ENCODE results near the gene ITLN2.
"Not testable (repeated sequence)": the region's sequence is repeated elsewhere in the genome, so short reads cannot be mapped to it uniquely, and the experiment has no call there.

Gene ITLN2

DNA sequence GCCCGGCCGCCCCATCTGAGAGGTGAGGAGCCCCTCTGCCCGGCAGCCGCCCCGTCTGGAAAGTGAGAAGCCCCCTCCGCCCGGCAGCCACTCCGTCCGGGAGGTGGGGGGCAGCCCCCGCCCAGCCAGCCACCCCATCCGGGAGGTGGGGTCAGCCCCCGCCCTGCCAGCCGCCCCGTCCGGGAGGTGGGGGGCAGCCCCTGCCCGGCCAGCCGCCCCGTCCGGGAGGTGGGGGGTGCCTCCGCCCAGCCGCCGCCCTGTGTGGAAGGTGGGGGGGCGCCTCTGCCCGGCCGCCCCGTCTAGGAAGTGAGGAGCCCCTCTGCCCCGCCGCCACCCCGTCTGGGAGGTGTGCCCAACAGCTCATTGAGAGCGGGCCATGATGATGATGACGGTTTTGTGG lies 21.3 kb downstream of the ITLN2 start:
- not testable (repeated sequence) for H3K4me2 ChIP-seq (ENCODE audit: low read length, poor library complexity, severe bottlenecking); H4K91ac ChIP-seq (ENCODE audit: low read length); H3K9me3 ChIP-seq (ENCODE audit: control insufficient read depth, low read length); H3K27me3 ChIP-seq (ENCODE audit: control insufficient read depth in 1 of 2, insufficient read depth in 1 of 2, low read length in 2 of 2); H3K79me1 ChIP-seq (replicated peaks; ENCODE audit: low read length, poor library complexity, severe bottlenecking); H3K27ac ChIP-seq (ENCODE audit: low read length, poor library complexity, severe bottlenecking); H2AFZ ChIP-seq (ENCODE audit: low read depth, low read length); H2BK15ac ChIP-seq (ENCODE audit: low read depth, poor library complexity, severe bottlenecking); H2BK12ac ChIP-seq (ENCODE audit: low read length in 2 of 2); H2BK120ac ChIP-seq (ENCODE audit: low read depth, low read length); H3K4me1 ChIP-seq (ENCODE audit: control insufficient read depth, insufficient read depth, low read depth, low read length); H3K9ac ChIP-seq (ENCODE audit: low read length); H3K18ac ChIP-seq (ENCODE audit: low read depth in 1 of 2, low read length in 2 of 2); H4K8ac ChIP-seq (ENCODE audit: low read length); H3K23ac ChIP-seq (ENCODE audit: low read length in 2 of 2); H2AK5ac ChIP-seq (ENCODE audit: low read length, severe bottlenecking); H3K36me3 ChIP-seq (ENCODE audit: control insufficient read depth in 1 of 2, insufficient read depth in 2 of 2, low read depth in 1 of 2, low read length in 2 of 2); DNase-seq; H3K4me3 ChIP-seq (ENCODE audit: insufficient read depth in 1 of 2, low read depth in 1 of 2, low read length in 2 of 2); H3K4ac ChIP-seq (ENCODE audit: low read depth in 1 of 2, low read length in 2 of 2); H2BK5ac ChIP-seq (ENCODE audit: low read depth, low read length, poor library complexity, severe bottlenecking); H3K14ac ChIP-seq (ENCODE audit: low read length in 2 of 2)
- 92% methylated on average over 29 of the region's 31 CpGs for WGBS

DNA sequence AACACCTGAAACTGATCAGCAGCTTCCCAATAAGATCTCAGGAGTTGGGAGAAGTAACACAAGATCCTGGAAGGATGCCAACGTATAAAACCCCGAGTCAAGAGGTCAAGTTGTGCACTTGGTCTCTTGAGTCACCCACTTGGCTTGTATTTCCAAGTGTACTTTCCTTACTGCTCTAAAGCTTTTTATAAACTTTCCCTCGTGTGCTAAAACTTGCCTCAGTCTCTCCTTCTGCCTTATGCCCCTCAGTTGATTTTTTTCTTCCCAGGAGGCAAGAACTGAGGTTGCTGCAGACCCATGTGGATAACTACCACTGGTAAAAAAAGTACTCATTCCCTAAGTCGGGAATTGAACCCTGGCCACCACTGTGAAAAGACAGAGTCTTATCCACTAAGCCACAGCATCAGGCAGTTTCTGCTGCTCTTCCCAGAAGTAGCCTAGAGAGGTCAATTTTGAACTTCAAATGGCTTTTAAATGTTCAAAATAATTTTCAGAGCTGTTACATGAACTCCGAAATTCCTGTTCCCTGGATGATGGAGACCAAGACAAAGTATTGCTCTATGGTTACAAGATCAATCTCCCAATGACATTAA lies 28.9 kb downstream of the ITLN2 start:
- Histone ChIP-seq H2AK5ac (ENCODE audit: low read length, severe bottlenecking) (no peak overlapping the region), H3K18ac (ENCODE audit: low read depth in 1 of 2, low read length in 2 of 2) (no peak overlapping the region), H3K27me3 (ENCODE audit: control insufficient read depth in 1 of 2, insufficient read depth in 1 of 2, low read length in 2 of 2) (no peaks in the 10 kb centered on the region), H3K36me3 (ENCODE audit: control insufficient read depth in 1 of 2, insufficient read depth in 2 of 2, low read depth in 1 of 2, low read length in 2 of 2) (no peaks in the 10 kb centered on the region), H3K4me1 (ENCODE audit: control insufficient read depth, insufficient read depth, low read depth, low read length) (no peaks in the 10 kb centered on the region), H3K4ac (ENCODE audit: low read depth in 1 of 2, low read length in 2 of 2) (no peak overlapping the region), H2AFZ (ENCODE audit: low read depth, low read length) (no peak overlapping the region), H2BK15ac (ENCODE audit: low read depth, poor library complexity, severe bottlenecking) (no peak overlapping the region), H3K14ac (ENCODE audit: low read length in 2 of 2) (no peak overlapping the region), H3K9me3 (ENCODE audit: control insufficient read depth, low read length) (no peaks in the 10 kb centered on the region), H3K4me2 (ENCODE audit: low read length, poor library complexity, severe bottlenecking) (no peak overlapping the region), H3K9ac (ENCODE audit: low read length) (no peak overlapping the region), H2BK12ac (ENCODE audit: low read length in 2 of 2) (no peak overlapping the region), H4K8ac (ENCODE audit: low read length) (no peak overlapping the region), H3K23ac (ENCODE audit: low read length in 2 of 2) (no peak overlapping the region), H3K4me3 (ENCODE audit: insufficient read depth in 1 of 2, low read depth in 1 of 2, low read length in 2 of 2) (no peak overlapping the region), H2BK120ac (ENCODE audit: low read depth, low read length) (no peak overlapping the region), H3K79me1 (replicated peaks; ENCODE audit: low read length, poor library complexity, severe bottlenecking) (no peaks in the 10 kb centered on the region), H4K91ac (ENCODE audit: low read length) (no peak overlapping the region), H2BK5ac (ENCODE audit: low read depth, low read length, poor library complexity, severe bottlenecking) (no peak overlapping the region), H3K27ac (ENCODE audit: low read length, poor library complexity, severe bottlenecking) (no peak overlapping the region)
- WGBS = 69% methylated on average over 5 of the region's 5 CpGs
- DNase-seq = no peak

DNA sequence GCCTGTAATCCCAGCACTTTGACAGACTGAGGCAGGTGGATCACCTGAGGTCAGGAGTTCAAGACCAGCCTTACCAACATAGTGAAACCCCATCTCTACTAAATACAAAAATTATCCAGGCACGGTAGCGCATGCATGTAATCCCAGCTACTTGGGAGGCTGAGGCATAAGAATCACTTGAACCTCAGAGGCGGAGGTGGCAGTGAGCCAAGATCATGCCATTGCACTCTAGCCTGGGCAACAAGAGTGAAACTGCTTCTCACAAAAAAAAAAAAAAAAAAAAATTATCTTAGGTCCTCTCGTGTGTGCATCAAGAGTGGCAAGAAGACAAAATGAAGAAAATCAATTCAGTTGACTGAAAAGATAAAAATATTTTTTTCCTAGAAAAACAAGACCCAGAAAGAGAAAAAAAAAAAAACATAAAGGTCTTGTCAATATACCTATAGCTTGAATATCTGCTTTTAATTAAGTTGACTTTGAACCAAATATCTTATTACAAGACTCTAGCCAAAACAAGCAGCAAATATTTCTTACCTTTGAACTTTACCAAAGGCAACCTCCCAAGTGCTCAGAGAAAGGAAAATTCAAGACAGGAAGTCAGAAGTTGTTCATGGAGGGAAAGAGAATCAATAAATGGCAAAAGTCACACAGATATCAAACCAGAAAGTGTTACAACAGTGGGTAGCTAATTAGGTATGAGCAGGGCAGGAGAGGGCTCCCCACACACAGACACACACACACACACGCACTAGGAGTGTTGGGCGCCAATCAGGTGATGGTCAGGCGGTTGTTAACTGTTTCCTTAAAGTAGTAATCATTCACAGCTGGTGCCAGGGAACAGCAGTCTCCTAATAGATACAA lies 29.6 kb downstream of the ITLN2 start:
- no peak overlapping the region for H3K27ac ChIP-seq (ENCODE audit: low read length, poor library complexity, severe bottlenecking)
- H3K4me3 ChIP-seq (ENCODE audit: insufficient read depth in 1 of 2, low read depth in 1 of 2, low read length in 2 of 2) = no peak overlapping the region
- no peak overlapping the region for H3K23ac ChIP-seq (ENCODE audit: low read length in 2 of 2)
- H4K8ac ChIP-seq (ENCODE audit: low read length) = no peak overlapping the region
- H3K4me1 ChIP-seq (ENCODE audit: control insufficient read depth, insufficient read depth, low read depth, low read length) = no peaks in the 10 kb centered on the region
- H3K79me1 ChIP-seq (replicated peaks; ENCODE audit: low read length, poor library complexity, severe bottlenecking) = no peaks in the 10 kb centered on the region
- WGBS = 96% methylated on average over 3 of the region's 7 CpGs
- H3K36me3 ChIP-seq (ENCODE audit: control insufficient read depth in 1 of 2, insufficient read depth in 2 of 2, low read depth in 1 of 2, low read length in 2 of 2) = no peaks in the 10 kb centered on the region
- no peak overlapping the region for H4K91ac ChIP-seq (ENCODE audit: low read length)
- H3K14ac ChIP-seq (ENCODE audit: low read length in 2 of 2) = no peak overlapping the region
- H3K4ac ChIP-seq (ENCODE audit: low read depth in 1 of 2, low read length in 2 of 2) = no peak overlapping the region
- no peak overlapping the region for H2BK5ac ChIP-seq (ENCODE audit: low read depth, low read length, poor library complexity, severe bottlenecking)
- H3K9ac ChIP-seq (ENCODE audit: low read length) = no peak overlapping the region
- no peak overlapping the region for H2BK12ac ChIP-seq (ENCODE audit: low read length in 2 of 2)
- no peaks in the 10 kb centered on the region for H3K27me3 ChIP-seq (ENCODE audit: control insufficient read depth in 1 of 2, insufficient read depth in 1 of 2, low read length in 2 of 2)
- H2AK5ac ChIP-seq (ENCODE audit: low read length, severe bottlenecking) = no peak overlapping the region
- H2AFZ ChIP-seq (ENCODE audit: low read depth, low read length) = no peak overlapping the region
- H3K18ac ChIP-seq (ENCODE audit: low read depth in 1 of 2, low read length in 2 of 2) = no peak overlapping the region
- no peak for DNase-seq
- H3K9me3 ChIP-seq (ENCODE audit: control insufficient read depth, low read length) = no peaks in the 10 kb centered on the region
- H3K4me2 ChIP-seq (ENCODE audit: low read length, poor library complexity, severe bottlenecking) = no peak overlapping the region
- H2BK120ac ChIP-seq (ENCODE audit: low read depth, low read length) = no peak overlapping the region
- H2BK15ac ChIP-seq (ENCODE audit: low read depth, poor library complexity, severe bottlenecking) = no peak overlapping the region

DNA sequence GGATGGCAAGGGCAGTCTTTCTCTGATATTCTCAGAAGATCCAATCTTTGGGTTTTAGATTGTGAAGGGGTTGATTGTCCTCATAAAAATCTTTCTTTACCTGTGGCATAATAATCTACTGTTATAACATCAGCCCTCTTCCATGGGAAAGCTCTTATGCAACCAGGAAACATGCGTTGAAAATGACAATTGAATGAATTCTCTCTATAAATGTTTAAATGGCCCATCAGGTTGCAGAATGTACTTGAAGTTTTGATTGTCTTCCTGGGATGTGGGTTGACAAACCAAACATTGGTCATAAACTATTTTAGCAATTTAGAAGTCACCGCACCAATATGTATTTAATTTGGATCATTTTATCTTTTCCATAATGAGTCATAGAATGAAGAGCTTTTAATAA lies 37.9 kb downstream of the ITLN2 start:
- Histone ChIP-seq H3K4me2 (ENCODE audit: low read length, poor library complexity, severe bottlenecking) (no peak overlapping the region), H2BK12ac (ENCODE audit: low read length in 2 of 2) (no peak overlapping the region), H3K27me3 (ENCODE audit: control insufficient read depth in 1 of 2, insufficient read depth in 1 of 2, low read length in 2 of 2) (no peaks in the 10 kb centered on the region), H3K4me1 (ENCODE audit: control insufficient read depth, insufficient read depth, low read depth, low read length) (no peaks in the 10 kb centered on the region), H3K36me3 (ENCODE audit: control insufficient read depth in 1 of 2, insufficient read depth in 2 of 2, low read depth in 1 of 2, low read length in 2 of 2) (no peaks in the 10 kb centered on the region), H2BK5ac (ENCODE audit: low read depth, low read length, poor library complexity, severe bottlenecking) (no peak overlapping the region), H2BK15ac (ENCODE audit: low read depth, poor library complexity, severe bottlenecking) (no peak overlapping the region), H3K18ac (ENCODE audit: low read depth in 1 of 2, low read length in 2 of 2) (no peak overlapping the region), H3K79me1 (replicated peaks; ENCODE audit: low read length, poor library complexity, severe bottlenecking) (no peaks in the 10 kb centered on the region), H2AK5ac (ENCODE audit: low read length, severe bottlenecking) (no peak overlapping the region), H3K4me3 (ENCODE audit: insufficient read depth in 1 of 2, low read depth in 1 of 2, low read length in 2 of 2) (no peak overlapping the region), H3K4ac (ENCODE audit: low read depth in 1 of 2, low read length in 2 of 2) (no peak overlapping the region), H2AFZ (ENCODE audit: low read depth, low read length) (no peak overlapping the region), H3K23ac (ENCODE audit: low read length in 2 of 2) (no peak overlapping the region), H3K27ac (ENCODE audit: low read length, poor library complexity, severe bottlenecking) (no peak overlapping the region), H3K9me3 (ENCODE audit: control insufficient read depth, low read length) (no peaks in the 10 kb centered on the region), H4K91ac (ENCODE audit: low read length) (no peak overlapping the region), H3K9ac (ENCODE audit: low read length) (no peak overlapping the region), H2BK120ac (ENCODE audit: low read depth, low read length) (no peak overlapping the region), H4K8ac (ENCODE audit: low read length) (no peak overlapping the region), H3K14ac (ENCODE audit: low read length in 2 of 2) (no peak overlapping the region)
- WGBS = no CpG with 5 or more reads among the region's 2 CpGs
- DNase-seq = no peak

All from mesenchymal stem cell (in vitro differentiated cells and primary cell).